Measurements from ENCODE around the gene MGAT5.

Gene MGAT5

GRCh38 chr2:134344954-134345697 is 91.3 kb downstream of the MGAT5 start:
- no peak for DNase-seq

GRCh38 chr2:134346141-134346540 is 92.3 kb downstream of the MGAT5 start:
- DNase-seq = no peak

GRCh38 chr2:134347756-134348155 is 93.9 kb downstream of the MGAT5 start:
- DNase-seq = no peak

GRCh38 chr2:134348239-134348638 is 94.4 kb downstream of the MGAT5 start:
- no peak for DNase-seq

- no peak for DNase-seq
These were observed 94.9 kb downstream of the MGAT5 start for GRCh38 chr2:134348760-134349159.

- no peak for DNase-seq
These were observed 97.1 kb downstream of the MGAT5 start for GRCh38 chr2:134351016-134351415.

- DNase-seq = no peak
These were observed 98.0 kb downstream of the MGAT5 start for GRCh38 chr2:134351899-134352298.

GRCh38 chr2:134352844-134353243 is 99.0 kb downstream of the MGAT5 start:
- no peak for DNase-seq

GRCh38 chr2:134354611-134355010 is 100.7 kb downstream of the MGAT5 start:
- DNase-seq = no peak

- no peak for DNase-seq
These were observed 103.9 kb downstream of the MGAT5 start for GRCh38 chr2:134357814-134358213.

- DNase-seq = no peak
These were observed 105.7 kb downstream of the MGAT5 start for GRCh38 chr2:134359367-134360081.

- DNase-seq = no peak
These were observed 107.0 kb downstream of the MGAT5 start for GRCh38 chr2:134360745-134361487.

- DNase-seq = no peak
These were observed 107.8 kb downstream of the MGAT5 start for GRCh38 chr2:134361648-134362047.

GRCh38 chr2:134362152-134362668 is 108.3 kb downstream of the MGAT5 start:
- no peak for DNase-seq

GRCh38 chr2:134362740-134363139 is 108.9 kb downstream of the MGAT5 start:
- DNase-seq = no peak

- no peak for DNase-seq
These were observed 111.5 kb downstream of the MGAT5 start for GRCh38 chr2:134365356-134365755.

- no peak for DNase-seq
These were observed 112.5 kb downstream of the MGAT5 start for GRCh38 chr2:134366359-134366758.

GRCh38 chr2:134367213-134367612 is 113.3 kb downstream of the MGAT5 start:
- no peak for DNase-seq

GRCh38 chr2:134368009-134368817 is 114.3 kb downstream of the MGAT5 start:
- no peak for DNase-seq

GRCh38 chr2:134369220-134369902 is 115.5 kb downstream of the MGAT5 start:
- DNase-seq = no peak

- no peak for DNase-seq
These were observed 117.0 kb downstream of the MGAT5 start for GRCh38 chr2:134370655-134371445.
